Cardiac fibroblast (primary cell): ENCODE measurements around the gene EXOC6.

Experiments used
- DNase-seq, 2 donors: peaks; one replicate each; pipeline versions ENCODE4 v3.0.0 to v3.0.0-alpha.2; 2010; ENCODE audit warnings: low read depth in 2 of 2
- H3K4me3 ChIP-seq, 2 donors: replicated peaks in 1 of 2; 1 replicate in 1 of 2; 2 replicates in 1 of 2; pipeline ENCODE4 v1.5.1; 2011; ENCODE audit warnings: low read depth in 2 of 2, low read length in 2 of 2, mild to moderate bottlenecking in 2 of 2, moderate library complexity in 1 of 2
- TF ChIP-seq, protein P1 (sequence below): IDR thresholded peaks from one replicate; pipeline ENCODE4 v1.5.1; 2011; ENCODE audit warnings: low read depth, mild to moderate bottlenecking, low read length, inconsistent platforms

Gene EXOC6

DNA sequence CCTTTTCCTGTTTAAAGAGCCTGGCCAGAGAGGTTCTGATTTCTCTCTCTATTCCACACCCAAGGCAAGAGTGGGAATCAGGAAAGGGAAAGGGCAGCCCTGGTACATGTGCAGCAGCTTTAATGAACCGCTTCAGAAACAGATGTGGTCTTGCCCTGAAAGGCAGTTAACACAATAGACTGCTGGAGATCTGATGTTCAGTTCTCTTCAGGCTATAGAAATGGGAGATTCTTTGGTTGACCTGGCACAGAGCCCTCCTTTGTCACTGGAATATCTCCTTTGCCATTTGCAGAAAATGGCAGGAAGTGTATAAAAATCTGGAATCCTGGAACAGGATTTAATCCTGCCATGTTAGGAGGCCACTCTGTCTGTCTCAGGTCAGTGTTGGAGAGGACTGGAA, 36.3 kb upstream of the EXOC6 start:
- DNase-seq: peak in 1 of 2 donors; percentile 19
- H3K4me3 ChIP-seq: no peak overlapping the region
- TF ChIP-seq, protein P1, sequence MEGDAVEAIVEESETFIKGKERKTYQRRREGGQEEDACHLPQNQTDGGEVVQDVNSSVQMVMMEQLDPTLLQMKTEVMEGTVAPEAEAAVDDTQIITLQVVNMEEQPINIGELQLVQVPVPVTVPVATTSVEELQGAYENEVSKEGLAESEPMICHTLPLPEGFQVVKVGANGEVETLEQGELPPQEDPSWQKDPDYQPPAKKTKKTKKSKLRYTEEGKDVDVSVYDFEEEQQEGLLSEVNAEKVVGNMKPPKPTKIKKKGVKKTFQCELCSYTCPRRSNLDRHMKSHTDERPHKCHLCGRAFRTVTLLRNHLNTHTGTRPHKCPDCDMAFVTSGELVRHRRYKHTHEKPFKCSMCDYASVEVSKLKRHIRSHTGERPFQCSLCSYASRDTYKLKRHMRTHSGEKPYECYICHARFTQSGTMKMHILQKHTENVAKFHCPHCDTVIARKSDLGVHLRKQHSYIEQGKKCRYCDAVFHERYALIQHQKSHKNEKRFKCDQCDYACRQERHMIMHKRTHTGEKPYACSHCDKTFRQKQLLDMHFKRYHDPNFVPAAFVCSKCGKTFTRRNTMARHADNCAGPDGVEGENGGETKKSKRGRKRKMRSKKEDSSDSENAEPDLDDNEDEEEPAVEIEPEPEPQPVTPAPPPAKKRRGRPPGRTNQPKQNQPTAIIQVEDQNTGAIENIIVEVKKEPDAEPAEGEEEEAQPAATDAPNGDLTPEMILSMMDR: no peak

DNA sequence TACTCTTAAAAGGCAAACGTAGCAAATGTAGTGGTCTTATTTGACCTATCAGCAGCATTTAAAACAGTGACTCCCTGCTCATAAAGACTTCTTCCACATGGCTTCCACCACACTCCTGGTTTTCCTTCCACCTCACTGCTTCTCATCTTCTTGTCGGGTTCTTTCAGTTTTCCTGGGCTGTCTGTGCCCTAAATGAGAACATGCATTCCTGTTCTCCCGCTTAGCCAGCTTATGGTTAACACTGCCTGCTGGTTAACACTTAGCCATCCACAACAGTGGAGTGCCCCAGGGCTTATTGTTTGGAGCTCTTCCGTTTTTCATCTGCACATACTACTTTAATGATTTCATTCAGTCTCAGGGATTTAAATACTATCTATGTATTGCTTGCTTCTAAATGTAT, 34.3 kb upstream of the EXOC6 start:
- TF ChIP-seq, protein P1: no peak
- no peak for DNase-seq
- no peak overlapping the region for H3K4me3 ChIP-seq

DNA sequence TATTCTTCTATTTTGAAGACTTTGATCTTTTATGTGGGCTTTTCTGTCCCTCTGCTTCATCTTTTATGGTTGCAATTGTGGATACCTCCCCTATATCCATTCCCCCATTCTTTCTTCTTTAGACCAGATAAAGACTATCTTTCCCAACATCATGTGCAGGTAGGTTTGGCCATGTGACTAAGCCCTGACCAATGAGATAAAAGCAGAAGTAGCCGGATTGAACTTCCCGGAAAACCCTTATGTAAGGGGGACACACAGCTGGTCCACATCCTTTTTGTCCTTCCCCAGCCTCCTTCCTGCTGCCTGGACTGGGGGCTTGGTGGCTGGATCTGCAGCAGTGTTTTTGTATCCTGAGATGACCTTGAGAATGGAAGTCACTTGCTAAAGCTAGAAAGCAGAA, 33.5 kb upstream of the EXOC6 start:
- H3K4me3 ChIP-seq: no peak overlapping the region
- no peak for DNase-seq
- TF ChIP-seq, protein P1: no peak

DNA sequence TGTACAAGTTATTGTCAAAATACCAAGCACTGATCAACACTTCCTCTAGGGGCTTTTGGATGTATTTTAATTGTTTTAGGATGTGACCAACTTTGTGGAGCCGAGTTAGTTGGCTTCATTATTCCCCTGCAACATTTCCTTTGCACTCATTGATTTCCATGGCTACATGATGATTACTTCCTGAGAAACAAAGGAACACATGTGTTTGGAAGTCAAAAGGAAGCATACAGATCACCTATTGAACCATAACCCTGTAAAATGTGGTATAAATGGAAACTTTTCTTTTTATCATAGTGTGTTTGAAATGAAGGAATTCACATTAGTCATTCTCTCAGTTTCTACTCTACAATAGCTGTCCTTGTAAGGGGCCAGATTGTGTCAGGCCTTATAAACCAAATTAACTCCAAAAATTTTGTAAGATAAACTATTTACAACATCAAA, 32.2 kb upstream of the EXOC6 start:
- DNase-seq: peak; percentile 75 to 79
- H3K4me3 ChIP-seq: no peak overlapping the region
- TF ChIP-seq, protein P1: no peak

DNA sequence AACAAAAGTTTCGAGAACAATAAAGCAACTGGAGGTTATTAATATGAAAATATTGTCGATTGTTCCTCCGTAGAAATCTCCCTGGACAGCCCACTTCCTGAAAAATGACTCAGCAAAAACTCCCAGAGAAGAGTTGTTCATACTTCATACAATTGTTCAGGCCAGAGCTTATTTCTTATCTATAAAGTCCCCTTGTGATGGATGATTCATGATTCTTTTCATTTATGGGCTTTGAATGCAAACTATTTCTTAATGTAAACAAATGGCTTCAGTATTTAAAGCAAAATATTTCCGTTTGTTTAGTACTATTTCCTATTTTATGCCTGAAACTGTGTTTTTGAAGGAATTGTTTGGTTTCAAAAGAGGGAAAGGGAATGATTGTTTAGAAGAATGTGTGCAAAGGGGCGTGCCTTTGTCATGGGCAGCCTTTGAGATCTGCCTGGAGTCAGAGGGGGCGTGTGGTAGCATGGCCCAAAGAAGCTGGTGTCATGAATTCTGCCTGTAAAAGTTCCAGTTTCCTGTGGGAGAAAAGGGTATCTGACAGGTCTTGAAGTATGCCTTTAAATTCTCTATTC, 26.2 kb upstream of the EXOC6 start:
- peak; percentile 91 to 94 for DNase-seq
- TF ChIP-seq, protein P1: no peak
- no peak overlapping the region for H3K4me3 ChIP-seq

DNA sequence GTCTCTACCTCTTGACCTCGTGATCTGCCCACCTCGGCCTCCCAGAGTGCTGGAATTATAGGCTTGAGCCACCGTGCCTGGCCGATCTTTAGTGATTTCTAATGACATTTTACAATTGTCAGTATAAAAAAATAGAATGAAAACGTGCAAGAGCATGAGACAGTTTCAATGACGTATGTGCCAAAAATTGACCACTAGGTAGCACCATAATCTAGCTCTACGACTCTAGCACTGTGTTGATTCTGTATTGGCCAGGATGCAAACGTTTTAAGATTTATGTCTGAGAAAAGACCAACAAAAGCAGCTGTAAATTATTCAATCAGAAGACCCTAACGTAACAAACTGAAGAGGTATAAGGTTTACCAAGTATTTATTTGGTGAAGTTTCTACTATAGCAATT, 25.4 kb upstream of the EXOC6 start:
- H3K4me3 ChIP-seq: no peak overlapping the region
- TF ChIP-seq, protein P1: no peak

DNA sequence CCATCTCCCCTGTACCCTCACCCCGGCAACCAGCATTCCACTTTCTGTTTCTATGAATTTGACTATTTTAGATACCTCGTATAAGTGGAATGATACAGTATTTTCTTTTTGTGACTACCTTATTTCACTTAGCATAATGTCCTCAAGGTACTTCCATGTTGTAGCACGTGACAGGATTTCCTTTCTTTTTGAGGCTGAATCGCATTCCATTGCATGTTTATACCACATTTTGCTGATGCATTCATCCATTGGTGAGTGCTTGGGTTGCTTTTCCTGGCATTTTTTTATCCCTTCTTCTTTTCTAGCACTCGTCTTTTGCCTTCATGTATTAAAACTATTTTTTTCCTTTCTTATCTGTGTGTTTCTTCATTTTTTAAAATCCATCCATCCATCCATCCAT, 22.3 kb upstream of the EXOC6 start:
- no peak overlapping the region for H3K4me3 ChIP-seq
- TF ChIP-seq, protein P1: no peak
- no peak for DNase-seq

More for the DNA sequence above, 25.4 kb upstream of the EXOC6 start:
- peak; percentile 43 to 55 for DNase-seq
